Activated T-cell treated with anti-CD3 and anti-CD28 coated beads for 4 hours (primary cell): ENCODE results near the gene LAMA2.

Experiments
- DNase-seq: peaks from one replicate; pipeline ENCODE4 v3.0.0-alpha.2; 2020

LAMA2 gene

DNA sequence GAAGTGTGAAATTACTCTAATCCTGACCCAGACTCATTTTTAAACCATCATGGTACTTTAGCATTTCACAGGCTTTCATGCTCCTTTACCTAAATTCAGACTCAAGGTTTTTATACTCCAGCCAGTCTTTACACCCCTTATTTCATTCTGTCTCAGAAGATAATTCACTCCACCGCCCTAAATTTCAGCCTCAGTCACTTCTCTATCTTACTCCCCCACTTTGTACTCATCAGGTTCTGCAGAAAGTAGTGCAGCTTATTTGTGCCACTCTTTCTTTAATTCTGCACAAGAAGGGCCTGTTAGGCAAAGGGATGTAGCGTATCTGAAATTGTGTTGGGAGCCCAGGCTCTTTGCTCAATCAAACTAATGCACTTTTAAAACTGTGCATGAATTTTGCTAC is 621.5 kb downstream of the LAMA2 start:
- no peak for DNase-seq

- no peak for DNase-seq
Measured at GRCh38 chr6:129507059-129507807, 624.3 kb downstream of the LAMA2 start.

- no peak for DNase-seq
Measured at GRCh38 chr6:129507846-129508245, 624.9 kb downstream of the LAMA2 start.

DNA sequence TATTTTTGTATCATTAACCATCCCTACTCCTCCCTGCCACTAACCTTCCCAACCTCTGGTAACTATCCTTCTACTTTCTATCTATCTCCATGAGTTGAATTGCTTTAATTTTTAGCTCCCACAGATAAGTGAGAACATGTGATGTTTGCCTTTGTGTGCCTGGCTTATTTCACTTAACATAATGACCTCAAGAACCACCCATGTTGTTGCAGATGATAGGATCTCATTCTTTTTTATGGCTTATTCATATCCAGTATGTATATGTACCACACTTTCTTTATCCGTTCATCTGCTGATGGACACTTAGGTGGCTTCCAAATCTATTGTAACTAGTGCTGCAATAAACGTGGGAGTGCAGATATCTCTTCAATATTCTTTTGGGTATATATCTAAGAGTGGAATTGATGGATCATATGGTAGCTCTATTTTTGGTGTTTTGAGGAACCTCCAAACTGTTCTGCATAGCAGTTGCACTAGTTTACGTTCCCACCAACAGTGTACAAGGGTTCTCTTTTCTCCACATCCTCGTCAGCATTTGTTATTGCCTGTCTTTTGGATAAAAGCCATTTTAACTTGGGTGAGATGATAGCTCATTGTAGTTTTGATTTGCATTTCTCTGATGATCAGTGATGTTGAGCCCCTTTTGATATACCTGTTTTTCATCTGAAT is 625.7 kb downstream of the LAMA2 start:
- no peak for DNase-seq

DNA sequence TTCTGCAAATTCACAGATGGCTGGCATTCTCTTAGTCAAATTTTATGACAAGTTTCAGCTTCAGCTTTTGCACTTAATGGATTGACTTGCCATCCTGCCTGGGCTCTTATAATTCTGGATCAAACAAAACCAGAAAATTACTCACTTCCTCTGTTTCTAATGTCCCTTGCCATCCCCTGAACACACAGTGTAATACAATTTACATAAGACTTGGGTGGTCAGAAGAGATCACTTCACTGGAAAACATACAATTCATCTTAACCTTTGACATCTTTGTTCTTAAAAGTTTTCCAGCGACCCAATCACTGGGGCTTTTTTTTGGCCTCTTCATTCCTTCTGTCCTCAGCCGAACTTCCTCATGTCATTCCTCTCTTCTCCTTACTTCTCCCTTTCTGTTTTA is 628.0 kb downstream of the LAMA2 start:
- DNase-seq = no peak

- DNase-seq = no peak
Measured at GRCh38 chr6:129513471-129513870, 630.5 kb downstream of the LAMA2 start.

DNA sequence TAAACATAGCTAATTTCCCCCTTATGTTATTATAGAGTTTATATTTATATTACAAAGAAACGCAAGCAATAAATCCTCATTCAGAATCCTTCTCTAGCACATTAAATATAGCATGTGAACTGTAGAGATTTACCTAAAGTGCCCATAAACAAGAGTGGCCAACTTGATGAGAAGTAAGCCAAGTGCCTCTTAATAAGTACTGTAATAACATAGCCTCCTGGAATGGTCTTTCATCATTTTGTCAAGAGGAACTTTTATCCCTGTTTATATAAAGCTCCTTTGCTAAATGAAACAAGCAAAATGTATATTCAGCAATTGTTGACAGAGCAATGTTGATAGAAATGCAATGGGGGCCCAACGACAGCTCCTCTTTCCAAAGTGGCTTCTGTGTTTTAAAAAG is 632.1 kb downstream of the LAMA2 start:
- no peak for DNase-seq

DNA sequence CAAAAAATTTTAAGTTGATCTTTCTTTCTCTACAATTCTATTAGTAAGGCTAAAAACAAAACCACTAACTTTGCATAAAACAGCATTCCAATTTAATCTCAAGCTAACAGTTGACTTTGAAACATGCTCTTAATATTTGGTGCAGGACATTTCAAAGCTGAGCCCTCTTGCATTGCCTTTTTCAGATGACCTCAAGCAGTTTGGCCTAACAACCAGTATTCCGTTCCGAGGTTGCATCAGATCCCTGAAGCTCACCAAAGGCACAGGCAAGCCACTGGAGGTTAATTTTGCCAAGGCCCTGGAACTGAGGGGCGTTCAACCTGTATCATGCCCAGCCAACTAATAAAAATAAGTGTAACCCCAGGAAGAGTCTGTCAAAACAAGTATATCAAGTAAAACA is 633.1 kb downstream of the LAMA2 start:
- no peak for DNase-seq

DNA sequence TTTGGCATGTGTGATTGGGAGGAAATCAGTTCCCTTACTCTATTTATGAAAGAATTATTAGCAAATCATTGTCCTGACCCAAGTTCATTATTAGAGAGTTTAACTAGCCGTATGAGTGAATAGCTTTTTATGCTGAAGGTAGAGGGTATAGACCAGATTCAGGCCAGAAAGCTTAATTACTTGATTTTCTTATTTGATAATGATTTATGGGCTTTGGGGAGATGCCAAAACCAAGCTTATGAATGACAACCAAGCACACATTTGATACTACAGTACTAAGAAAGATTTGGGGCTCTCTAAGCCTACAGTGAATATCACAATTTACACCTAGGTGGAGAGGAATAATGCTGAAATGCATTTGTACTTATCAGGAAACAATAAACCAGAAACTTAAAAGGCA is 633.8 kb downstream of the LAMA2 start:
- DNase-seq = no peak

GRCh38 chr6:129517288-129517687 is 634.4 kb downstream of the LAMA2 start:
- no peak for DNase-seq

GRCh38 chr6:129519750-129520149 is 636.8 kb downstream of the LAMA2 start:
- no peak for DNase-seq

DNA sequence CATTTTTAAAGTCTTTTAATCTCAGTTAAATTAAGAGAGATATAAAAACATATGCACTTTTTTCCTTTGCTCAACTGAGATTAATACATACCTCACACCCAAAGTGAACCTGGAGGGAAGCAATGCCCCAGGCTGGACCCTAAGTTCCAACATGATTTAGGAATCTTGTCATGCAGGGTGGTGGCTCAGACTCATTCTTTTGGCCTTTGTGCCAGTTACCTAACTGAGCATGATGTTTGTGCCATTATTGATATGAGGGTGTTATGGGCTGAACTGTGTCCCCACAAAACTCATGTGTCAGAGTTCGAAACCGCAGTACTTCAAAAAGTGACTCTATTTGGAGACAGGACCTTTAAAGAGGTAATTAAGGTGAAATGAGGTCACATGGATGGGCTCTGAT is 639.0 kb downstream of the LAMA2 start:
- DNase-seq = no peak

- no peak for DNase-seq
Measured at GRCh38 chr6:129523816-129524215, 640.9 kb downstream of the LAMA2 start.

DNA sequence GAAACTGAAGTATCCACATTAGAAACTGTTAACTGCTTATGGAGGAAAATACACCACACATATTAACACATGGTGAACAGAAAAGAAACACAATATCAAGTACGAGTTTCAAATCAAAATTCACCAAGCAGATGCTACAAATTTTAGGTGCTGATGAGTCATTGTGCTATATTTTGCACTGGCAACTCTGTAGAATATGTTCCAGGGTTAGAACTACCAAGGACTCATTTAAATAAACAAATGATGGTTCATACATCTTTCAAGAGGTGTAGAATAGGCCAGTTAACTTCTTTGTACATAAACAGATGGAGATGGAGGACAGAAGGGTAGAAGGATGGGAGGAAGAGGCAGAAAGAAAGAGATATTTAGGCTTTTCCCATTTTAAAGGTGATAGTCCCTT is 642.1 kb downstream of the LAMA2 start:
- DNase-seq = no peak

- no peak for DNase-seq
Measured at GRCh38 chr6:129534926-129535325, 652.0 kb downstream of the LAMA2 start.

DNA sequence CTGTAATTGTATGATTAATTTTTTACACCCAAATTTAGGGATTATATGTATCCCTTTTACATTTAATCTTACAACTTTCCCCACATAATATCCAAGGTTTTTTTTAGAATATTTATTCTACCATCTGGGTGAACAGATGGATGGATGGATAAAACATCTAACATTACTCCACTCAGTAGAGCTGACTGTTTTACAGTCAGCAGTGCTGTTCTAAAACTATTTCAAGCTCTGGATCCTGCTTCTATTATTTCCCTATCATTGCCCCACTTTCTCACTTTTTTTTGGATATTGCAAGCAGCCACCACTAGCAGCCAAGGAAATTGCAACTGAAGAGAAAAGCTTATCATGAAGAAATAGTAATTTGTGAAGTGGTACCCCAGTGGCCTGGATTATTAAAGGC is 653.3 kb downstream of the LAMA2 start:
- no peak for DNase-seq

GRCh38 chr6:129539032-129539431 is 656.1 kb downstream of the LAMA2 start:
- no peak for DNase-seq

- no peak for DNase-seq
Measured at GRCh38 chr6:129542705-129543104, 659.8 kb downstream of the LAMA2 start.

- DNase-seq = no peak
Measured at GRCh38 chr6:129543981-129544380, 661.0 kb downstream of the LAMA2 start.

DNA sequence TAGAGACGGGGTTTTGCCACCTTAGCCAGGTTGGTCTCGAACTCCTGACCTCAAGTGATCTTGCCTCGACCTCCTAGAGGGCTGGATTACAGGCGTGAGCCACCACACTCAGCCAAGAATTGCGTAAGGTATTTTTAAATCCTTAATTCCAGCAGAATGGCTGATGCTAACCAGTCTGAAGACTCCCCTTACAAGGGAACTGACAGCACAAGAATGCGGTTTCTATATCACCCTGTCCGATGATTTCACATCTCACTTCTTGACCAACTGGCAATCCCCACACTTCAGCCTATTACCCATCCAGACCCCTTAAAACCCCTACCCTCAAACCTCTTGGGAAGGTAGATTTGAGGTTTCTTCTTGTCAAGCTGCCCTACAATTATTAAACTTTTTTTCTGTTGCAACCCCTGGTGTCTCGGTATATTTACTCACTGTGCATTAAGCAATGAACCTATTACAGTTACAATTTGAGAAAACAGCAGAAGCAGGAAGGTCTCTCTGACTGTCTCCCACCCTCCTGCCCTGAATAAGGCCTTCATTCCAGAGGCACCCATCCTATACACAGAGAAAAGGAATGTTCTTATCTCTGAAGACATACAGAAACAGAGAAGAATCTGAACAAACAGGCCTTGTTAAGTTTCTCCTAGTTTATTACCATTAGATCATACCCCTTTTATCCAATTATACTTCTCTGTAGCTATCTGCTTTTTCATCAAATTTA is 662.1 kb downstream of the LAMA2 start:
- DNase-seq = no peak

DNA sequence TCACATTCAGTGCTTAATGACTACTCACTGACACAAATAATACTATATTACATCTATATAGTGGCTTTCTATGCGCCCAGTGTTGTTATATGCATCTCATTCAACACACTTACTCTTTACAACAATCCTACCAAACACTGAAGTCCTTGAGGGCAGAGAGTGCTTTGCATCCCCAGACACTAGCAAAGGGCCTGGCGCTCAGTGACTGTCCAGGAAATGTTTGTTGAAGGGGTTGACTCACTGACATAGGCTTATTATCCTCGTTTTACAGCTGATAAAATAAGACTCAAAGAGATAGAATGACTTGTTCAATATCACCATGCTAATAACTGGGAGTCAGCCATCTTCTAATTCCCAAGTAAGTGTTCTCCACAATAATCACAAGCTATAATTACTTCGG is 663.8 kb downstream of the LAMA2 start:
- no peak for DNase-seq

GRCh38 chr6:129551486-129551885 is 668.5 kb downstream of the LAMA2 start:
- no peak for DNase-seq

DNA sequence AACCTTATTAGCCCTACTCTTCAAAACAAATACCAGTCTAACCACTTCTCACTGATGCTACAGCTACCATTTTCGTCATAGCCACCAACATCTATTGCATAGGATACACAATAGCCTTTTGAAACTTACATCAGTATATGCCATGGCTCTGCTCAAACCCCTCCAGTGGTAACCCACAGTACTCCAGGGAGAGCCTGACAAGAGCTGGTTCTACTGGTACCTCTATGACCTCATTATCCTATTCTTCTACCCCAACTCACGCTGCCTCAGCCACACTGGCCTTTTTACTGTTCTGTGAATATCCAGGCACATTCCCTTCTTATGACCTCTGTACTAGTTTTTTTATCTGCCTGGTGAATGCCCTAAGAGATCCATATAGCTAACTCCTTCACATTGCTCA is 669.5 kb downstream of the LAMA2 start:
- no peak for DNase-seq

DNA sequence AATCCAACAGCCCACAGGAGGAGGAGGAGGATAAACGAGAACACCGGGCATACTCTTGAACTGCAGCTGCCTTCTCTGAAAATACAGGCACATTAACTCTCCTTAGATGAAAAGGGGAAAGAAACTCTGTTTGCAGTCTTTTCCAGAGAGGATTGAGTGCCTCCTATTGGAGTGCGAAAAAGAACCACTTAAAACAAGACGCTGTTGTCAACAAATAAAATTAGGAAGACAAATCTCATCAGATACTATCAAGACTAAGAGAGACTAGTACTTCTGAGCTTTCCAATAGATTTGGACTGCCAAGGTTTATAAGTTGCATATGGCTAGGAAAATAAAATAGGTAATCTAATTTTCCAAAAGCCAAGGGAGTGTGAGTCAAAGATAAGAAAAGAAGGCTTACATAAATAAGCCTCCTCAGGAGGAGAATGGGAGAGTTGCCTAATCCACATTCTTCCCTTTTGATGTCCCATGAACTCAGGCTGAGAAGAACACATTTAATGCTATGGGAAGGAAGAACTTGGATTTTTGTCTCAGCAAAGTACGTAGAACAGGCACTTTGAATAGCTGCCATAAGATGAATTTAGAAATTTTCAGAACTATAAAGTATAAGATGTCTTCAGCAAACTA is 672.4 kb downstream of the LAMA2 start:
- DNase-seq = no peak
